HCT116 (cell line): ENCODE data around the gene KASH5.

ENCODE experiments used
- FOSL1 ChIP-seq: IDR thresholded peaks from 2 replicates; pipeline ENCODE4 v1.6.1; 2012; ENCODE audit warnings: low read depth
- TF ChIP-seq, protein P1 (sequence below), 3 experiments: fragments of 200-600 bp in 1 of 3; sonication (generic) in 1 of 3; IDR thresholded peaks in 2 of 3; conservative IDR thresholded peaks in 1 of 3; 2 replicates each; pipeline ENCODE4 v1.5.1; 2012 to 2017; ENCODE audit warnings: low read depth in 2 of 3, low read length in 2 of 3, antibody characterized with exemption in 1 of 3, borderline replicate concordance in 1 of 3, control low read depth in 1 of 3, mild to moderate bottlenecking in 1 of 3, mixed read lengths in 1 of 3, mixed run types in 1 of 3, moderate library complexity in 1 of 3; ENCODE audit not compliant: insufficient read depth in 1 of 3

- TF ChIP-seq, protein P1, sequence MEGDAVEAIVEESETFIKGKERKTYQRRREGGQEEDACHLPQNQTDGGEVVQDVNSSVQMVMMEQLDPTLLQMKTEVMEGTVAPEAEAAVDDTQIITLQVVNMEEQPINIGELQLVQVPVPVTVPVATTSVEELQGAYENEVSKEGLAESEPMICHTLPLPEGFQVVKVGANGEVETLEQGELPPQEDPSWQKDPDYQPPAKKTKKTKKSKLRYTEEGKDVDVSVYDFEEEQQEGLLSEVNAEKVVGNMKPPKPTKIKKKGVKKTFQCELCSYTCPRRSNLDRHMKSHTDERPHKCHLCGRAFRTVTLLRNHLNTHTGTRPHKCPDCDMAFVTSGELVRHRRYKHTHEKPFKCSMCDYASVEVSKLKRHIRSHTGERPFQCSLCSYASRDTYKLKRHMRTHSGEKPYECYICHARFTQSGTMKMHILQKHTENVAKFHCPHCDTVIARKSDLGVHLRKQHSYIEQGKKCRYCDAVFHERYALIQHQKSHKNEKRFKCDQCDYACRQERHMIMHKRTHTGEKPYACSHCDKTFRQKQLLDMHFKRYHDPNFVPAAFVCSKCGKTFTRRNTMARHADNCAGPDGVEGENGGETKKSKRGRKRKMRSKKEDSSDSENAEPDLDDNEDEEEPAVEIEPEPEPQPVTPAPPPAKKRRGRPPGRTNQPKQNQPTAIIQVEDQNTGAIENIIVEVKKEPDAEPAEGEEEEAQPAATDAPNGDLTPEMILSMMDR (IDR thresholded peaks at IDR 0.05 in 2 of 3, conservative IDR thresholded peaks at IDR 0.05 in 1 of 3; ENCODE audit: borderline replicate concordance in 1 of 3, insufficient read depth in 1 of 3, low read depth in 2 of 3, low read length in 2 of 3) = no peak
- no peak for TF ChIP-seq FOSL1
Measured at GRCh38 chr19:49362929-49363267, 25.2 kb upstream of the KASH5 start.
